Aorta (tissue), 5 donors: ENCODE measurements around the gene VWC2. TPM values are rescaled to one million over a fixed set of nuclear protein-coding genes. Genes with fewer than 3 reads are reported as not detected.
A peak's percentile ranks its signal among the peaks of the same experiment; 100 is the strongest.

Experiments used
- ATAC-seq: fragments of 200-7000 bp; cut with Tn5 transposase; one replicate; pipeline ENCODE4 v1.9.1; 2022; ENCODE audit warnings: moderate library complexity; ENCODE audit not compliant: low FRiP score
- DNase-seq, 2 donors: peaks; one replicate each; pipeline ENCODE4 v3.0.0-alpha.2; 2020
- H3K27ac ChIP-seq, 2 donors: one replicate each; pipeline ENCODE4 v1.5.1; 2013; ENCODE audit warnings: low read length in 2 of 2, mild to moderate bottlenecking in 2 of 2, moderate library complexity in 2 of 2, control low read depth in 1 of 2, inconsistent platforms in 1 of 2, low read depth in 1 of 2
- H3K27me3 ChIP-seq, 2 donors: one replicate each; pipeline ENCODE4 v1.6.1; 2013; ENCODE audit warnings: control low read depth in 1 of 2, low read length in 1 of 2, mild to moderate bottlenecking in 1 of 2, moderate library complexity in 1 of 2; ENCODE audit not compliant: insufficient read depth in 2 of 2, control insufficient read depth in 1 of 2
- H3K36me3 ChIP-seq, 2 donors: one replicate each; pipeline ENCODE4 v1.6.1; 2013; ENCODE audit warnings: control low read depth in 1 of 2, low read length in 1 of 2, mild to moderate bottlenecking in 1 of 2; ENCODE audit not compliant: insufficient read depth in 2 of 2, control insufficient read depth in 1 of 2
- H3K4me1 ChIP-seq, 2 donors: one replicate each; pipeline ENCODE4 v1.6.1; 2013; ENCODE audit warnings: low read length in 2 of 2, control low read depth in 1 of 2, mild to moderate bottlenecking in 1 of 2, moderate library complexity in 1 of 2; ENCODE audit not compliant: insufficient read depth in 2 of 2, control insufficient read depth in 1 of 2
- H3K4me3 ChIP-seq, 2 donors: one replicate each; pipeline ENCODE4 v1.5.1; 2013; ENCODE audit warnings: low read length in 2 of 2, control low read depth in 1 of 2, mild to moderate bottlenecking in 1 of 2
- H3K9me3 ChIP-seq: one replicate; pipeline ENCODE4 v1.6.1; 2013; ENCODE audit warnings: mild to moderate bottlenecking, low read length; ENCODE audit not compliant: control insufficient read depth
- WGBS, 2 donors: extraction: QIAGEN DNeasy Blood & Tissue Kit; methylation state at CpG; one replicate each; pipeline ENCODE4 v1.1.7; 2013; 5-methylcytosine and 5-hydroxymethylcytosine counted together
- intact Hi-C, 2 donors: fragments of 100-400 bp; cut with DNase I; formaldehyde crosslinking; loops; one replicate each; pipeline versions ENCODE4 v1.14.2 to v1.15.0; 2022
- polyA plus RNA-seq, 2 donors: library from polyadenylated mRNA; stranded (reverse); fragments of 200-250 nt; gene quantifications; one replicate each; pipeline ENCODE4 v1.2.3, GENCODE V29; 2013
- total RNA-seq, 2 donors: library from RNA; stranded (reverse); fragmentation: NEBNext Ultra II Directional; extraction: Animal tissue kit (Norgen Biotek cat#: 25700); gene quantifications; one replicate each; pipeline ENCODE4 v1.2.1, GENCODE V29; 2021
- donor health status: healthy with polysubstance abuse.
- donor health status: Bipolar disorder and iron deficiency.
- donor health status: DM: no; HTN: no; CAD: no.
- donor health status: DM: no; HTN: no; CAD: no.
- donor health status: DM: yes; HTN: yes; CAD: no.

VWC2 gene
- total and polyA plus RNA-seq, 4 donors = 0.03 TPM; not detected in 3

DNA sequence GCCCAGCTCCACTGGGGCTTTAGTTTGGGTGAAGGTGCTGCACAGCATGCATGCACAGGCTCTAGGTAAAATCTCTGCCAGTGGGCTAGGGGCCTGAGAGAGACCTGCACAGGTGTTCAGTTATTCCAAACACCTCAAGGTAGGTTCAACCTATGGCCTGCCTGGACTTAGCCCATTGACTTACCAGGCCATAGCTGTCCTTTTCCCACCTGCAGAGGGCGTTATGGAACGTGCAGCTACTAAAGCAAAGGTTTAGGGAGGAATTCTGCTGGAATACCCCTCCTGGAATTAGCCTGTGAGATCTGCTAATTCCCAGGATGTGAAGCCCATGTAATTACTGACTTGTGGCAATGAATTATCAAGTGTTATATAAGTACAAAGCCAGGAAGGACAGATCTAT lies 3.6 kb downstream of the VWC2 start:
- intact Hi-C loops = no loop called here
- ATAC-seq (no peak), DNase-seq (no peak)
- H3K27me3 ChIP-seq = no peaks in the 10 kb centered on the region
- H3K4me1 ChIP-seq = no peaks in the 10 kb centered on the region
- no peak overlapping the region for H3K4me3 ChIP-seq
- H3K27ac ChIP-seq = no peak overlapping the region
- WGBS, 2 donors = 67 to 70% methylated on average over 2 of the region's 2 CpGs
- no peaks in the 10 kb centered on the region for H3K9me3 ChIP-seq
- H3K36me3 ChIP-seq = no peaks in the 10 kb centered on the region

DNA sequence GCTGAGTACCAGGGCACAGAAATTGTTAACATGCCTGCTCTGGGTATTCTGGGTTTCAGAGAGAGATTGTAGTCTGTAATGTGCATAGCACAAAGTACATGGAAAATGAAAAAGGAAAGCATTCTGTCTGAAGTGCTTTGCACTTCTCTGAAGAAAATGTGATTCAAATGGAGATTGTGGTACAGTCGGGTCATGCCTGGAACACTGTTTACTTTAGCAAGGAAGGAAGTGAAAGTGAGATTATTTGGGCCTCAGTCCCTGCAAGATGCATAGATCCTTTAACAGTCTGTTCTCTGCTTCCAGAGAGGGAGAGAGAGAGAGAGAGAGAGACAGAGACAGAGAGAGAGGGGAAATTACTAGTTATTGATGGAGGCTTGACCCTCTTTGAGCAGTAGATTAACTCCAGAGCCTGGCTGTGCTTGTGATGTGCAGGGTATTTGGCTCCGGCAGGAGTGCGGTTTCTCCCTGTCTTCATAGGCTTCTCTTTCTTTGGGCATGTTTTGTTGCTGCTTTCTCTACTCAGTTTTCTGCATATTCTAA lies 5.4 kb downstream of the VWC2 start:
- H3K36me3 ChIP-seq = no peaks in the 10 kb centered on the region
- no peak overlapping the region for H3K27ac ChIP-seq
- DNase-seq (no peak), ATAC-seq (no peak)
- no peaks in the 10 kb centered on the region for H3K9me3 ChIP-seq
- WGBS, 2 donors = 54 to 56% methylated on average over 3 of the region's 3 CpGs
- H3K27me3 ChIP-seq = no peaks in the 10 kb centered on the region
- no peaks in the 10 kb centered on the region for H3K4me1 ChIP-seq
- intact Hi-C loops = no loop called here
- H3K4me3 ChIP-seq = no peak overlapping the region

DNA sequence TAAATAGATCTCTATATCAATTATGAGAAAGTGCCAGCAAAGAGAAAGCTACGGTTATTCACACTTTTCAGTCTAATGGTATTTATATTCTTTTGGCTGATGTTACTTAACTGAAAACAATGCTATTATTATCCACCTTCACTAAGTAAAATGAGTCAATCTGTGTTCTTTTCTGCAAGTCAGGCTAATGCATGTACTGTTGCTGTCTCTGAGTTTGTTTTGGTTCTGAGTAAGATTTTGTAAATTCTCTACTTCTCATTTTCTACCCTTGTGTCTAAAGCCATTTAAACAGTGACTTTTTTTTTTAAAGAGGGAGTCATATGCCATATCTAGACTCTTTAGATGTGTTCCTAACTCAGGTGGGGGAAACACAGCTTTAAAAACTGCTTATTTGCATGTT lies 7.5 kb downstream of the VWC2 start:
- 25 to 39% methylated on average over 1 of the region's 1 CpG for WGBS, 2 donors
- no peak overlapping the region for H3K4me3 ChIP-seq
- H3K4me1 ChIP-seq = no peaks in the 10 kb centered on the region
- intact Hi-C loops = no loop called here
- no peak overlapping the region for H3K27ac ChIP-seq
- no peaks in the 10 kb centered on the region for H3K9me3 ChIP-seq
- no peaks in the 10 kb centered on the region for H3K27me3 ChIP-seq
- no peaks in the 10 kb centered on the region for H3K36me3 ChIP-seq
- ATAC-seq = no peak
- no peak for DNase-seq

DNA sequence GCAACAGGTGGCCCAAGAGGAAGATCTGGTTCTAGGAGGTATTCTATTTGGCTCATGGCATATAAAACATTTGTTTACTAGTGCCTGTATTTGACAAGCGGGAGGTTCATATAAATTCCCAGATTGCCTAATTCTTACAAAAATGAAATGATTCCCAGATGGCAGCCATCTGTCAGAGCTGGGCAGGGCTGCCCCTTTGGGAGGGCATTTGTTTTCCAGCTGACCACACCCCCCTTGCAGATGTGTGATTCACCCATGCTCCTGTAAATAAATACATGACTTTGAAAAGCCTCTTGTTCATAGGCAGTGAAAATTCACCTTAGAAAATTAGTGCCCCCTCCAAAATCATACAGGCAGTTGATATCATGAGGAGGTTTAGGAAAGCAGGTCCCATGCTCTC lies 8.6 kb downstream of the VWC2 start:
- Histone ChIP-seq H3K36me3 (no peaks in the 10 kb centered on the region), H3K9me3 (no peaks in the 10 kb centered on the region), H3K27ac (no peak overlapping the region), H3K4me1 (no peaks in the 10 kb centered on the region), H3K4me3 (no peak overlapping the region), H3K27me3 (no peaks in the 10 kb centered on the region)
- ATAC-seq = no peak
- DNase-seq = no peak
- WGBS, 2 donors = 98 to 100% methylated on average over 1 of the region's 1 CpG
- intact Hi-C loops = no loop called here

DNA sequence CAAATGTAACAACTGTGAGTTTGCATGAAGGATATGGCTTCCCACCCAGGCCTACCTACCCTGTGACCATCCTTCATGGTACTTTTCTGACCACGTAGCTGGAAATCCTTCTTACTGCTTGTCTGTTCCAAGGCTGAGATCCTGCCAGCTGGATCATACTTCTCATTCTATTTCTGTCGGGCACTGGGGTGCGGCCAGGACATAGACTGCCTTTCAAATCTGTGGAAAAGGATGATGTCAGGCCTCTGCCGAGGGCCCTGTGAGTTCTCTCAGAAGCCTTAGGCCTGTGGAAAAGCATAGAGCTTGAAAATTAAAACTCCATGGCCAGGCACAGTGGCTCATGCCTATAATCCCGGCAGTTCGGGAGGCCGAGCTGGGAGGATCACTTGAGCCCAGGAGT lies 10.0 kb downstream of the VWC2 start:
- H3K9me3 ChIP-seq = no peaks in the 10 kb centered on the region
- no peaks in the 10 kb centered on the region for H3K4me1 ChIP-seq
- ATAC-seq = peak; percentile 63
- DNase-seq = peak; percentile 54 to 77
- 4 to 11% methylated on average over 7 of the region's 7 CpGs for WGBS, 2 donors
- no peak overlapping the region for H3K27ac ChIP-seq
- no peaks in the 10 kb centered on the region for H3K36me3 ChIP-seq
- intact Hi-C loops = no loop called here
- no peak overlapping the region for H3K4me3 ChIP-seq
- no peaks in the 10 kb centered on the region for H3K27me3 ChIP-seq

DNA sequence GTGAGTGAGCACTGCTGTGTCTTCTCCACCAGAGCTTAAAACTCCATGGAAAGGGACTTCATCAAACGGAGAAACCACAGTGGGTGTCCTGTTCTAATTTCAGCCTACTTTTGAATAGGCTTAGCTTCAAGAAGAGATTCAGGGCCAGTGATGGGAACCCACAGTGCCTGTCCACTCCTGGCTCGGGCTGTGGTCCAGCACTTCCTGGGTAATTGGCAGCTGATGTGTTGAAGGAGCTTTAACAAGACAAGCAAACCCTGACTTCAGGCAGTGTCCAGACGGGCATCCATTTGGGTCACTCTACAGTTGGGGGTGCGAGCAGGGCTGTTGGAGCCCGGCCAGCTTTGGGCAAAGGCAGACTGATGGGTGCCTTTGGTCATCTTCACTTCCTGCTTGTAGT lies 14.5 kb downstream of the VWC2 start:
- intact Hi-C loops = no loop called here
- Histone ChIP-seq H3K4me1 (no peaks in the 10 kb centered on the region), H3K27ac (no peak overlapping the region), H3K36me3 (no peaks in the 10 kb centered on the region), H3K4me3 (no peak overlapping the region), H3K9me3 (no peaks in the 10 kb centered on the region), H3K27me3 (no peaks in the 10 kb centered on the region)
- ATAC-seq (no peak), DNase-seq (no peak)
- WGBS, 2 donors = 72 to 80% methylated on average over 5 of the region's 5 CpGs

DNA sequence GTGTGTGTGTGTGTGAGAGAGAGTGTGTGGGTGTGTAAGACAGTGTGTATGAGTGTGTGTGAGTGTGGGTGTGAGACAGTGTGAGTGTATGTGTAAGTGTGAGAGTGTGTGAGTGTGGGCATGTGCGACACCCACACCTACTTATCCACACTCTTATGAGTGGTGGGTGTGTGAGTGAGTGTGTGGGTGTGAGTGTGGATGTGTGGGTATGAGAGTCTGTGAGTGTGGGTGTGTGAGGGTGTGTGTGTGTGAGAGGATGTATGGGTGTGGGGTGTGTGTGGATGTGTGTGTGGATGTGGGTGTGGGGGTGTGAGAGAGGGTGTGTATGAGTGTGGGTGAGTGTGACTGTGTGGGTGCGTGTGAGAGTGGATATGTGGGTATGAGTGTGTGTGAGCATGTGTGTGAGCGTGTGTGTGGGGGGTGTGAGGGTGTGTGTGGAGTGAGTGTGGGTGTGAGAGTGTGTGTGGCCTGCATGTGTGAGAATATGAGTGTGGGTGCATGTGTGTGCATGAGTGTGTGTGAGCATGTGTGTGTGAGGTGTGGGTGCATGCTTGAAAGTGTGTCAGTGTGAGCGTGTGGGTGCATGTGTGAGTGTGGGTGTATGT lies 15.1 kb downstream of the VWC2 start:
- no peak for DNase-seq
- WGBS, 2 donors = 95 to 98% methylated on average over 4 of the region's 4 CpGs

DNA sequence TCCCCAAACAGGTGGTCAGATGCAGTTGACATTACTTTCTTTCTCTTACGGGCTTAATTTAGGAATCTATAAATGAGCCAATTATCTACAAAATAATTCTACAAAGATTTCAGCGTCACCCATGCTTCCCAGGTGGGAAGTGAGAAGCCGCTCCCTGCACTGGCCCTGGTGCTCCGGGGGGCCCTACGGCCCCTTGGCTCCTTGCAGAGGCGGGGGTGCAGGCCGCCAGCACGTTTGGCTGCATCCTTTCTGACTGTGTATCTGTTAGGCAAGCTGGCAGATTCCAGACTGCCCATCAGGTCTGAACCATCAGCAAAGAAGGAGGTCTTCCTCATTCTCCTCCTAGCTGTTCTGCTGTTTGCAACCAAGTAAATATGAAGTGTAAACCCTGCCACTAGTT lies 16.3 kb downstream of the VWC2 start:
- 84 to 89% methylated on average over 8 of the region's 8 CpGs for WGBS, 2 donors
- Histone ChIP-seq H3K9me3 (peaks cover 1% of the 10 kb centered on the region), H3K36me3 (no peaks in the 10 kb centered on the region), H3K4me1 (no peaks in the 10 kb centered on the region), H3K4me3 (no peak overlapping the region), H3K27me3 (no peaks in the 10 kb centered on the region), H3K27ac (no peak overlapping the region)
- no peak for ATAC-seq
- no peak for DNase-seq
- intact Hi-C loops = no loop called here

More for the DNA sequence above, 15.1 kb downstream of the VWC2 start:
- intact Hi-C loops = no loop called here
- Histone ChIP-seq H3K4me3 (no peak overlapping the region), H3K27ac (no peak overlapping the region), H3K27me3 (no peaks in the 10 kb centered on the region), H3K36me3 (no peaks in the 10 kb centered on the region), H3K9me3 (no peaks in the 10 kb centered on the region), H3K4me1 (no peaks in the 10 kb centered on the region)
- peak; percentile 28 for ATAC-seq

DNA sequence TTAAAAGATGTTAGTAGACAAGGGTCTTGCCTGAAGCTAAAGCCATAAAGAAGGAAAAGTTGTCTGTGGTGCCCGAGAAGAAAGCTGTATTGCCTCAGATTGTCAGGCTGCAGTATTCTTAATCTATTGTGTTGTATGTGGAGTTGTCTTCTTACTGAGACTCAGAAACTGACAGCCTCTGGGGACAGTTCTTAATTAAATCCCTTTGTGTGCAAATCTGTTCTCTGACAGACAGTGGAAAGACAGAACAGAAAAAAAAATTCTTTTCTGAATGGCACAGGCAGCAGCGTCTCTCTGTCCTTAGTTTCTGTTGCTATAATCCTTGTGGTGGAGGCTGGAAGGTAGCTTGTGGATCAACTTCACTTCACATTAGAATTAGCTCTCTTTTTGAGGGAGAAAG lies 16.8 kb downstream of the VWC2 start:
- no peaks in the 10 kb centered on the region for H3K36me3 ChIP-seq
- H3K27ac ChIP-seq = no peak overlapping the region
- H3K4me3 ChIP-seq = no peak overlapping the region
- peaks cover 1% of the 10 kb centered on the region for H3K9me3 ChIP-seq
- no peaks in the 10 kb centered on the region for H3K27me3 ChIP-seq
- intact Hi-C loops = no loop called here
- no peaks in the 10 kb centered on the region for H3K4me1 ChIP-seq
- DNase-seq = no peak
- no peak for ATAC-seq
- 79 to 80% methylated on average over 2 of the region's 2 CpGs for WGBS, 2 donors
